Upper lobe of left lung (tissue), 6 donors: Measurements from ENCODE around the gene GSDMA. TPM values are rescaled to one million over a fixed set of nuclear protein-coding genes. Genes with fewer than 3 reads are reported as not detected.

Source experiments
- ATAC-seq, 2 donors: fragments of 200-7000 bp; cut with Tn5 transposase; one replicate each; pipeline ENCODE4 v1.9.1; 2022; ENCODE audit warnings: mild to moderate bottlenecking in 2 of 2, moderate library complexity in 2 of 2; ENCODE audit not compliant: low FRiP score in 2 of 2
- DNase-seq, 2 donors: peaks; one replicate each; pipeline ENCODE4 v3.0.0-alpha.2; 2019 to 2020
- H3K27ac ChIP-seq, 4 donors: fragments of 200-600 bp; sonication (generic); one replicate each; pipeline ENCODE4 v1.5.1; 2016 to 2019
- H3K27me3 ChIP-seq, 4 donors: fragments of 200-600 bp; sonication (generic); one replicate each; pipeline ENCODE4 v1.5.1; 2017 to 2019
- H3K36me3 ChIP-seq, 4 donors: fragments of 200-600 bp; sonication (generic); one replicate each; pipeline ENCODE4 v1.5.1; 2016 to 2019
- H3K4me1 ChIP-seq, 4 donors: fragments of 200-600 bp; sonication (generic); one replicate each; pipeline ENCODE4 v1.5.1; 2018 to 2019
- H3K4me3 ChIP-seq, 4 donors: fragments of 200-600 bp; sonication (generic); one replicate each; pipeline ENCODE4 v1.5.1; 2017 to 2019; ENCODE audit warnings: mild to moderate bottlenecking in 2 of 4, moderate library complexity in 1 of 4
- H3K9me3 ChIP-seq, 4 donors: fragments of 200-600 bp; sonication (generic); one replicate each; pipeline ENCODE4 v1.5.1; 2018 to 2019
- EP300 ChIP-seq, 4 donors: sonication (generic); formaldehyde crosslinking; IDR thresholded peaks; one replicate each; pipeline ENCODE4 v1.5.1; 2017; ENCODE audit warnings: antibody characterized with exemption in 4 of 4, control low read depth in 2 of 4
- POLR2A ChIP-seq, 4 donors: fragments of 450-650 bp; IDR thresholded peaks; one replicate each; pipeline ENCODE4 v1.5.1; 2016 to 2017; ENCODE audit warnings: antibody characterized with exemption in 4 of 4, mild to moderate bottlenecking in 2 of 4
- POLR2AphosphoS5 ChIP-seq, 2 donors: sonication (generic); formaldehyde crosslinking; IDR thresholded peaks; one replicate each; pipeline ENCODE4 v1.5.1; 2017; ENCODE audit warnings: antibody characterized with exemption in 2 of 2
- WGBS, 2 donors: methylation state at CpG; one replicate each; pipeline ENCODE4 v1.1.5; 2017 to 2018; 5-methylcytosine and 5-hydroxymethylcytosine counted together
- total RNA-seq, 6 donors: library from RNA; depleted of rRNA in 4 of 6; stranded (reverse); fragments of >200 nt in 4 of 6; gene quantifications; one replicate each; pipeline versions ENCODE4 v1.1.0 to v1.2.1, GENCODE V29; 2016 to 2021
- TF ChIP-seq, protein P1 (sequence below), 6 experiments: fragments of 450-650 bp in 4 of 6; fragments of 200-600 bp in 2 of 6; sonication (generic) in 2 of 6; IDR thresholded peaks; one replicate each; pipeline ENCODE4 v1.5.1; 2016 to 2019; ENCODE audit warnings: antibody characterized with exemption in 6 of 6
- donor health status: DM: no; HTN: no; CAD: no; lungs with moderate emphysema.
- donor health status: DM: no; HTN: yes; CAD: no; lungs with severe emphysema.

GSDMA gene
- total RNA-seq, 6 donors from 2014 or later, result 0.14 to 0.61 (median 0.51) TPM; not detected in 2

DNA sequence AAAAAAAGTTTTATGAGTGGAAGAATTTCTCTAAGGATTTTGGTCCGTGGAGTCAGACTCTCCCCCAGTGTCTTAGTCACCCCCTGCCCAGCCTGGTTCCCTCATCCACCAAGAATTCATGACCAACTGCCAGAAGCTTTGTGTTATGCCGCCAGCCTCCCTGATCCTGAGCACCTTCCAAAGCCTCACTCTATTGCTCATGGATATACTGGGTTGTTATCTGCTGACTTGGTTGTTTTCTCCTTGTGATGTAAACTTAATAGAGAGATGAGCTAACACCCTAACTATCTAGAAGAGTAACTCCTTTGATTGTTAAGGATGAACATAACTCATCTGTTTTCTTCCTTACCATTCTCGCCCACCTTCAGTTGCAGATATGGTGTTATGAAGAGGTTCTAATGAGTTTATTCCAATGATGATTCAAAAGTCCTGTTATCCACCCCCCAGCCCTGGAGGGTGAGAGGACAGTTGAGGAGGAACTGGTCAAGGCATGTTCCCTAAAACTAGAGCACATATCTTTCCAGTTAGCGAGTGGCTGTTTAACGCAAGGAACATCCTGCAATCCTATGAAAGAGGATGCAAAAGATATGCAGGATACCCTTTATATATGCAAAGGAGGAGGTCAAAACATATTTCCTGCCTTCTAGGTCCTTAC is 16.3 kb downstream of the GSDMA start:
- TF ChIP-seq POLR2A (IDR thresholded peaks at IDR 0.05), result no peak
- TF ChIP-seq EP300 (IDR thresholded peaks at IDR 0.05), result no peak
- TF ChIP-seq POLR2AphosphoS5 (IDR thresholded peaks at IDR 0.05), result no peak
- TF ChIP-seq, protein P1, sequence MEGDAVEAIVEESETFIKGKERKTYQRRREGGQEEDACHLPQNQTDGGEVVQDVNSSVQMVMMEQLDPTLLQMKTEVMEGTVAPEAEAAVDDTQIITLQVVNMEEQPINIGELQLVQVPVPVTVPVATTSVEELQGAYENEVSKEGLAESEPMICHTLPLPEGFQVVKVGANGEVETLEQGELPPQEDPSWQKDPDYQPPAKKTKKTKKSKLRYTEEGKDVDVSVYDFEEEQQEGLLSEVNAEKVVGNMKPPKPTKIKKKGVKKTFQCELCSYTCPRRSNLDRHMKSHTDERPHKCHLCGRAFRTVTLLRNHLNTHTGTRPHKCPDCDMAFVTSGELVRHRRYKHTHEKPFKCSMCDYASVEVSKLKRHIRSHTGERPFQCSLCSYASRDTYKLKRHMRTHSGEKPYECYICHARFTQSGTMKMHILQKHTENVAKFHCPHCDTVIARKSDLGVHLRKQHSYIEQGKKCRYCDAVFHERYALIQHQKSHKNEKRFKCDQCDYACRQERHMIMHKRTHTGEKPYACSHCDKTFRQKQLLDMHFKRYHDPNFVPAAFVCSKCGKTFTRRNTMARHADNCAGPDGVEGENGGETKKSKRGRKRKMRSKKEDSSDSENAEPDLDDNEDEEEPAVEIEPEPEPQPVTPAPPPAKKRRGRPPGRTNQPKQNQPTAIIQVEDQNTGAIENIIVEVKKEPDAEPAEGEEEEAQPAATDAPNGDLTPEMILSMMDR (IDR thresholded peaks at IDR 0.05), result no peak
- H3K9me3 ChIP-seq, result no peaks in the 10 kb centered on the region
- 76 to 79% methylated on average over 5 of the region's 5 CpGs for whole genome bisulfite sequencing, 2 donors
- H3K27ac ChIP-seq, result no peak overlapping the region
- H3K36me3 ChIP-seq, result peaks cover under 1 to 6% (median 3%) of the 10 kb centered on the region in 4 donors
- no peak overlapping the region for H3K4me3 ChIP-seq
- peaks cover 19 to 31% (median 25%) of the 10 kb centered on the region in 4 donors for H3K4me1 ChIP-seq
- no peak for DNase-seq
- peak in 1 of 2 donors; percentile 29 for ATAC-seq
- H3K27me3 ChIP-seq, result no peaks in the 10 kb centered on the region

DNA sequence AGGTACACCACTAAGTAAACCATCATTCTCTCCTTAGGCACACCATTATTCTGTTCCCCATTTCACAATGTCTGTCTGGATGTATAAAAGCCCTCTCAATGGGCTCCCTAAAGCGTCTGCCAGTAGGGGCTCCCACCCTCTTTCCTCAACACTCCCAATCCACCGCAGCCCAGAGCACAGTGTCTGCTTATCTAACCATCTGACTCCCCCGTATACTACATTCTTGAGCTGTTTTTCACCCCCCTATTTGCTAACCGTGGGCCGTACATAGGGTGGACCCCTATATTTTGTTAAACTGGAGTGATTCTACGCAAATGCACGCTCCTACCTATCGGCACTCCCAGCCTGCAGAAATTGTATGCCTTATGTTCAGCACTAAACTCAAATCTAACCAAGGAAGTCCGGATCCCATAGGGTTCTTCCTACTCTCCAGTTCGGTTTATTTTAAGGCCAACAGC is 17.1 kb downstream of the GSDMA start:
- peak overlapping the region; percentile 94 to 99 (median 96) for H3K27ac ChIP-seq
- no peak for TF ChIP-seq EP300 (IDR thresholded peaks at IDR 0.05)
- no peak for TF ChIP-seq POLR2A (IDR thresholded peaks at IDR 0.05)
- TF ChIP-seq POLR2AphosphoS5 (IDR thresholded peaks at IDR 0.05), result no peak
- TF ChIP-seq, protein P1 (IDR thresholded peaks at IDR 0.05), result no peak
- H3K36me3 ChIP-seq, result peaks cover 4 to 14% (median 11%) of the 10 kb centered on the region in 4 donors
- WGBS, 2 donors, result 1 to 2% methylated on average over 10 of the region's 10 CpGs
- no peaks in the 10 kb centered on the region for H3K27me3 ChIP-seq
- ATAC-seq (peak; percentile 47 to 53), DNase-seq (no peak)
- no peaks in the 10 kb centered on the region for H3K9me3 ChIP-seq
- peaks cover 19 to 31% (median 25%) of the 10 kb centered on the region in 4 donors for H3K4me1 ChIP-seq
- H3K4me3 ChIP-seq, result peak overlapping the region; percentile 47 to 100 (median 94)

DNA sequence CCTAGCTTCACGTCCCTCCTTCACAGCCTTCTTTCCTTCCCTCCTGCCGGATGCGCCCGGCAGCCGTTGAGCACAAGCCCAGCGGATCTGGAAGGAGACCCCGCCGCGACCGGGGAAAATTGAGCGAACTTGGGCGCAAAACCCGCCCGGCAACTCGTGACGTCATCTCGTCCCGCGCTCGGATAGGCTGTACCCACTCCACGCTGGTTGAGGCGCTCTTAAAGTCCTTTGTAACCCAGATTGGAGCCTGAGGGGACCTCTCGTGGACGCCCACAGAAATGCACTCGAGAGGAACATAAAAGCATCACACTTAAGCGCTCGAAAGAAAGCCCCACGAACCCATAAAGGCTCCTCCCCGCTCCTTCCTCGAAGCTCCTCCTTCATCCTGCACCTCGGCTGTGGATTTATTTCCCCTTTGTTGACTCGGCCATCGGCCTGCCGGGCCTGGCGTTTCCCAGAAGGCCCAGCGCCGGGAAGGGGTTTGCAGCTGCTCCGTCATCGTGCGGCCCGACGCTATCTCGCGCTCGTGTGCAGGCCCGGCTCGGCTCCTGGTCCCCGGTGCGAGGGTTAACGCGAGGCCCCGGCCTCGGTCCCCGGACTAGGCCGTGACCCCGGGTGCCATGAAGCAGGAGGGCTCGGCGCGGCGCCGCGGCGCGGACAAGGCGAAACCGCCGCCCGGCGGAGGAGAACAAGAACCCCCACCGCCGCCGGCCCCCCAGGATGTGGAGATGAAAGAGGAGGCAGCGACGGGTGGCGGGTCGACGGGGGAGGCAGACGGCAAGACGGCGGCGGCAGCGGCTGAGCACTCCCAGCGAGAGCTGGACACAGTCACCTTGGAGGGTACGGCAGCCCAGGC is 17.8 kb downstream of the GSDMA start, which contains the start of gene PSMD3:
PSMD3 (plus strand) TSS at position 457 of the 856 bp plus-strand sequence; CDS start at position 621, 164 bp downstream.
- Histone ChIP-seq H3K9me3 (no peaks in the 10 kb centered on the region), H3K27me3 (no peaks in the 10 kb centered on the region), H3K4me1 (peaks cover 19 to 31% (median 25%) of the 10 kb centered on the region in 4 donors), H3K27ac (peak within 1 kb of the TSS; percentile 94 to 99 (median 96)), H3K4me3 (peak within 1 kb of the TSS; percentile 92 to 100 (median 94)), H3K36me3 (peaks cover 10 to 20% (median 17%) of the 10 kb centered on the region in 4 donors)
- peak; percentile 98 to 99 for ATAC-seq
- TF ChIP-seq, protein P1 (IDR thresholded peaks at IDR 0.05), result peak; percentile 61 to 97 (median 92)
- TF ChIP-seq POLR2A (IDR thresholded peaks at IDR 0.05) (peak in 3 of 4 donors; percentile 81 to 93 (median 84)), EP300 (IDR thresholded peaks at IDR 0.05) (peak in 1 of 4 donors; percentile 60), POLR2AphosphoS5 (IDR thresholded peaks at IDR 0.05) (peak; percentile 97 to 98)
- DNase-seq, result peak; percentile 96 to 99
- 1% methylated on average over 16 to 51 of the region's 84 CpGs for WGBS, 2 donors

DNA sequence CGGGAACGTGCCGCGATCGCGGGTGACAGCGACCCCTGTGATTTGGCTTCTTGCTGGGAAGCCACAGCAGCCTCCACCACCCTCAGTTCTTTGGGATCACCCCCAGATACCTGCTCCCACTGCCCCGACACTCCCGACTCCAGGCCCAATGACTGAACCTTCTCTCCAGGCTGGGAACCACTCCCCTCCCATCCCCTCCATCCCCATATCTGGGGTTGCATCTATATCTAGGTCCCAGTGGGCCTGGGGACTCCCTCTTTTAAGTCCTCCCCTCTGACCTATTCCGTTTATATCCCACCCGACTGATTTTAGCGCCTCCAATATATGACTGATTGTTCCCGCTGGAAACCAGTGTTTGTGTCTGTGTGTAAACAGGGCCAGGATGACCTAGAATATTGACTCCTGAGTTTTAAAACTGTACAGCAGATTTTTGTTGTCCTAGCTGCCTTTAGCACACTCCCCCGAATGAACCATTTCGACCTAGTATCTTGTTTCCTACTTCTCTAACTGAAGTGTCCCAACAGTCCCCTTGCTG is 18.5 kb downstream of the GSDMA start:
- WGBS, 2 donors, result 0 to 1% methylated on average over 8 to 14 of the region's 15 CpGs
- H3K4me1 ChIP-seq, result peaks cover 19 to 31% (median 25%) of the 10 kb centered on the region in 4 donors
- DNase-seq (no peak), ATAC-seq (peak in 1 of 2 donors; percentile 0)
- peak overlapping the region; percentile 92 to 100 (median 94) for H3K4me3 ChIP-seq
- no peak for TF ChIP-seq POLR2AphosphoS5 (IDR thresholded peaks at IDR 0.05)
- no peak for TF ChIP-seq EP300 (IDR thresholded peaks at IDR 0.05)
- TF ChIP-seq, protein P1 (IDR thresholded peaks at IDR 0.05), result no peak
- no peak for TF ChIP-seq POLR2A (IDR thresholded peaks at IDR 0.05)
- peak overlapping the region; percentile 94 to 99 (median 96) for H3K27ac ChIP-seq
- peaks cover 16 to 27% (median 24%) of the 10 kb centered on the region in 4 donors for H3K36me3 ChIP-seq
- H3K27me3 ChIP-seq, result no peaks in the 10 kb centered on the region
- H3K9me3 ChIP-seq, result no peaks in the 10 kb centered on the region
